ENCODE data around the gene FCN1.

FCN1 gene

GRCh38 chr9:134937566-134938345 lies 20.0 kb upstream of the FCN1 start:
- no peak for DNase-seq (ENCODE audit: low read depth in 1 of 2, low spot score in 1 of 2)

- DNase-seq (ENCODE audit: low read depth in 1 of 2, low spot score in 1 of 2) = no peak
These were observed 19.4 kb upstream of the FCN1 start for GRCh38 chr9:134937164-134937555.

DNA sequence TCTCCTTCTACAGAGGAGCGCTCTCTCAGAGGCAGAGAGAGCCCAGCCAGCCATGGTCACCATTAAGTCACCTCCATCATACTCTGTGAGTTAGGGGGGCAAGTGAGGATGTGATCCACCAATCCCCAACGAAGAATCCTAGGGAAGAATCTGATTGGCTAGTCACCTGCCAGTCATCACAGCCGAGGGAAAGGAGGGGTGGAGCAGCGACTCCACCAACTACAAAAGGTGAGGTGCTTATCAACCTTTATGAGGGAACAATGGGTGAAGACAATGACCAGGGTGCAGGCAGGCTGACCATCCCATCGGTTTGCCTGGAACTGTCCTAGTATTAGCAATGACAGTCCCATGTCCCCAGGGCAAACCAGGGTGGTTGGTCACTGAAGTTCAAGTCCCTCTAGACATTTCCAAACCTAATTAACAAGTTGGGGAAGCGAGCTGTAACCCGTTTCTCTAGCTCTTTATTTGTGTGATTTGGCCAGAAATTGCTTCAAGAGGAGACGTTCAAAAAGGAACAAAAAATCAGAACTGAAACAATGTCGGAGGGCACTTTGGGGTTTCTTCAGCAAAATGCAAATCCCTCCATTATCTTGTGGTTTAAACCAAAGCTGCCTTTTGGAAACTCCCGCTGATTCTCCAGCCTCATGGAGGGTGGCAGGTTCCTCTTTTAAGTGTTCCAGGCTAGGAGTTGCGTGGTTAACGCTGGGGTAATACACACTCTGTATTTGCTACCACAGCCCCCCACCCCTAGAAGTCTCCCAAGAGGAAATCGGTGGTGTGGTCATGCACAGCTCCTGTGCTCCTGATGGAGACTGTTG lies 18.8 kb upstream of the FCN1 start:
- no peak for DNase-seq (ENCODE audit: low read depth in 1 of 2, low spot score in 1 of 2)

DNA sequence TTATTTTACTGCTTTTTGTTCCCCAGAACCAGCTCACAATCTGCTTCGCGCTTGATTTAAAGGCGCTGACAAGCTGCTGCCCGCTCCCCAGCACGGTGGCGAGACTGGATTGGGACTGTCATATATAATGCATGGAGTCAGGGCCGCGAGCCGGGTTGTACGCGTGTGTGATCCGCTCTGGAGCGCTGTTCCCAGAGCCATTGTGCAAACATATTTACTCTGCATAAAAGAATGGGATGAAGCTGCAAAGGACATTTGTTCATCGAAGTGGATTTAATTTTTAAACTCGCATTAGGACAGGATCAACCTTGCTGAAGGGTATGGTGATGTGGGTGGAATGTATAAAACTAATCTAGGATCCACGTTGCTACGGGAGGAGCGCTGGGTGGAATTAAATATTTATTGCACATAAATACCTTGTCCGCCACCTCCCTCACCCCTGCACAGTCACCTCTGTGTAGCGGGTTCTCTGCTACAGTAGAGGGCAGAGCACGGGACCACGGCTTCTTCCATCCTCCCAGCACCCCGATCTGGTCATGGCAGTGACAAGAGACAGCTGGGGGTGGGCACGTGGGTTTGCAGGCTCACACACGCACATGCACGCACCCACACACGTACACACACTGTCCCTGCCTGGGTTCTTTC lies 18.1 kb upstream of the FCN1 start:
- DNase-seq (ENCODE audit: low read depth in 1 of 2, low spot score in 1 of 2) = no peak

DNA sequence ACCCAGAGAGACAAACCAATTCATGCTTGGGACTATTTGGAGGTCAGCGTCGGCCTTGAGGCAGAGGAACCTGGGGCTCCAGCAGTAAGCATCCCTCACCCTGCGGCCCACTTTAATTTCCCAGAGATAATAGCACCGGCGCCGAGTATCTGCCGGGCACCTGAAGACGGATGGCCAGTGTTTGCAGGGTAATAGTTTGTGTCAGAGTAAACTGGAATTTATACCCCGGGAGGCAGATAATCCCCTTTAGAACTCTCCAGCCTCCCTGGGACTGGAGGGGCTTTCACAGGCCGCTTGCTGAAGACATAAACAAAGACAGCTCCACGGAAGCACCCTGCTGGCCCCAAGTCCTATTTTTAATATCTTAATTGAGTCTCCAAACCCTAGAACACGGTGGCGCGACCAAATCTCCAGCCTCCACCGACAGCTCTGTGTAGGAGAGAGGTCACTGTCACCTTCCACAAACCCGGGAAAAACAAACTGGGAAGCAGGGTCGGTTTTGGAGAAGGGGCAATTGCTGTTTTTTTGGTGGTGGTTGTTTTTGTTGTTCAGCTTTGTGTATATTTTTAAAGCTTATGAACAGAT lies 17.4 kb upstream of the FCN1 start:
- no peak for DNase-seq (ENCODE audit: low read depth in 1 of 2, low spot score in 1 of 2)

DNA sequence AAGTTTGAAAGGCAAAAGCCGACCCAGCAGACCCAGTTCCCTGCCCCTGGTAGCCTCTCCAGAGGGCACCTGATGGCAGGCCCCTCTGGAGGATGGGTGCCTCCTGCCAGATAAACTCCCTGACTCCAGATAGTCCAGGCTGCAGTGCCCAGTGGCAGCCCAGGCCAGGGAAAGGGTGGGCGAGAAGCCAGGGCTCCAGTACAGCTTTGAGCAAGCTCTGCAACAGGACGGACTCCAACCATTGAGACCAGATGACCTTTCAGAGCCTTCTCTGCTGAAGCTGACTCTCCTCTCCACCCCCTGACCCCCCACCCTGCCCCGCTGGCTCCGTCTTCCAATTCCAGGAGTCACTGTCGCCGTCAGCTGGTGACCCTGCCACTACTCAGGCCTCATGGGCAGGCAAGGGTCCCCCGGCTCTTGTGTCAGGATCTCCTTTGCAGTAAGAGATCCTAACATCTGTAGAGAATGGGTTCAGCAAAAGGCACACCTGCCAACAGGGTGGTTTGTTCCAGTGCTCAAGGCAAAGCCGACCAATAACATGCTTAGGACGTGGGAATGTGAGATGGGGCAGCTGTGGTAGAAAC lies 15.5 kb upstream of the FCN1 start:
- DNase-seq (ENCODE audit: low read depth in 1 of 2, low spot score in 1 of 2) = no peak

GRCh38 chr9:134932606-134933005 lies 14.9 kb upstream of the FCN1 start:
- no peak for DNase-seq (ENCODE audit: low read depth in 1 of 2, low spot score in 1 of 2)

DNA sequence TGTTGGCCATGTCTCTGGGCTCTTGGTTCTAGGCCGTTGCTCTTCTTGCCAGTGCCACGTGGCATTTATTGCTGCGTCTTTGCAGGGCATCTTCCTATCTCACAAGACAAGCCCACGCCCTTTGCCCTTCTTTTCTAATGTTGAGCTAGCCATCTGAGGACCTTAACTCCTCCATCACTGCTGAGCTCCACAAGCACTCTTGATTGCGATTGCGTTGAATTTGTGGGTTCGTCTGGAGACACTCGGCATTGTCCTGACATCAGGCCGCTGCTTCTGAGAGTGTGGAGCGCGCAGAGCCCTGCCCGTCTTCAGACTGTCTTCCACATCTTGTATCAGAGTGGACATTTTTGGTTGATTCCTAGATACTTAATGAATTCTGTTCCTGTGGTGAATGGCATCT lies 14.5 kb upstream of the FCN1 start:
- DNase-seq (ENCODE audit: low read depth in 1 of 2, low spot score in 1 of 2) = no peak

- DNase-seq (ENCODE audit: low read depth in 1 of 2, low spot score in 1 of 2) = no peak
These were observed 12.7 kb upstream of the FCN1 start for GRCh38 chr9:134930398-134930797.

DNA sequence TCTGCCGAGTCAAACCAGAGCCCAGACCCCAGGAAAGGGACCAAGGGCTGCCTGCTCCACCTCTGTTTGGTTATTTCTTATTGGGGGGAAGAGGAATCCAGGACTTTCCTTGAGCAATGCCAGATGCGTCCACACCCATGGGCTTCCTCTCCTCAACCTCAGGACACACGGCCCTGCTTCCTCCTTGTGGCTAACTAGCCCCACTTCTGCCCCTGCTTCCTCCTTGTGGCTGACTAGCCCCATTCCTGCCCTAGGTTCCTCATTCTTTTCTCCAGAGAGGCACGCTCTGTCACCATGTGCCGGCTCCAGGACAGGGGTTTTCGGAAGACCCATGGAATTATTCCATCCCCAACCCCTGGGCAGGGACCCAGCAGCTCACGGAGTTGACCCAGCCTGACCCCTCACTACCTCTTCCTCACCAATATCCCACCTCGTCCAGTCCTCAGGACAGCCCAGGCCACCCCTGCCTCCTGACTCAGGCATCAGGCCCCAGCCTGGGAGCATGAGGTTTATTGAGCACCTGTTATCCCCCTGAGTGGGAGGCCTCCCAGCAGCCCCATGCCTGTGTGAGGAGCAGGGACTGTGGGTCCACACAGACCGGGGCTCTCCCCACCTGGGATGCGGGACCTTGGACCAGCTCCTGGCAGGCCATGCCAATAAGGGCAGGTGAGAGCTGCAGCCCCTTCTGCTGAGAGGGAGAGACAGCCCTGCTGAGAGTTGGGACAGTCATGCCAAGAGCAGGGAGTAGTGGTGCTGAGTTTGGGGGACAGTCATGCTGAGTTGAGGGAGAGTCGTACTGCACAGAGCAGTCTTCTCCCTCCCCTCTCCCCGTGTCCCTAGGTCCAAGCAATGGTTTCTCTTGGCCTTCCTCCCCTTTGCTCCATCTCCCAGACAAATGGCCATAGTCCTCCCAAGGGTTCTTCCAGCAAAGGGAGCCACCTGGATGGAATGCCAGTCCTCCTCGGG lies 11.8 kb upstream of the FCN1 start:
- no peak for DNase-seq (ENCODE audit: low read depth in 1 of 2, low spot score in 1 of 2)

DNA sequence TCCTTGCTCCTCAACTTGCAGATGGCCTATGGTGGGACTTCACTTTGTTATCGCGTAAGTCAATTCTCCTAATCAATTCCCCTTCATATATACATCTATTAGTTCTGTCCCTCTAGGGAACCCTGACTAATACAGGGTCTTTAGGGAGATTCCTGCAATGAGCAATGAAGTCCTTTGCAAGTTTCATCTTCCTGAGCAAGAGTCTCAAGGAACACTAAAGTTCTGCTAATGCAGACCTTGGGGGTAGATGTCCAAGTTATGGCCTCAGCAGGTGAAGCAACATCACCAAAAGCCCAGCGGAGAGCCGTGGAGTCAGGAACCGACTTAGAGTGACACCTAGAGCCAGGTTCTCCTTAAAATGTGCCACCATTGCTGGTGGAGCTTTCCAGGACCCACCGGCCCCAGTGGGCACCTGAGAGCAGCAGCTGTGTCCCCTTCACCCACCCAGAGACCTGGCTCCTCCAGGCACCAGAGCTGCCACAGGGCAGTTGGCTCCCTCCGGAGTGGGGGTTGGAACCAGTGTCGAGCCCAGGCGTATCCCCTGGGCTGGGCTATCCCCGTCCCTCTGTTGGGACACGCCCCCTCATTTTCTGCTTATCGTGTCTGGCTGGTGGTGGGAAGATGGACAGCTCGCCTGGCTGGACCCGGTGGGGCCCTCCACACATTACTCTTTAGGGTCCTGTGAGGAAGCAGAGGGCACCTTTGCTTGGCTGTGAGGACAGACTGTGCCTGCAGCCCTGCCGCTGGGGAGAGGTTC lies 10.9 kb upstream of the FCN1 start:
- DNase-seq (ENCODE audit: low read depth in 1 of 2, low spot score in 1 of 2) = no peak

DNA sequence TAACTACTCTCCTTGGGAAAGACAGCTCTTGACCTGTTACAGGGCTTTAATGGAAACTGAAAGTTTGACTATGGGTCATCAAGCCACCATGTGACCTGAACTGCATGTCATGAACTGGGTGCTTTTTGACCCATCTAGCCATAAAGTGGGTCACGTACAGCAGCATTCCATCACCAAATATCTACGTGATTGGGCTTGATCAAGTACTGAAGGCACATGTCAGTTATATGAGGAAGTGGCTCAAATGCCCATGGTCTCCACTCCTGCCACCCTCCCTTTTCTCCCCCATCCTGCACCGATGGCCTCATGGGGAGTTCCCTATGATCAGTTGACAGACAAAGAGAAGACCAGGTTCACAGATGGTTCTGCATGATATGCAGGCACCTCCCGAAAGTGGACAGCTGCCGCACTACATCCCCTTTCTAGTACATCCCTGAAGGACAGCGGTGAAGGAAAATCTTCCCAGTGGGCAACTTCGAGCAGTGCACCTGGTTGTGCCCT lies 7.3 kb upstream of the FCN1 start:
- no peak for DNase-seq (ENCODE audit: low read depth in 1 of 2, low spot score in 1 of 2)

DNA sequence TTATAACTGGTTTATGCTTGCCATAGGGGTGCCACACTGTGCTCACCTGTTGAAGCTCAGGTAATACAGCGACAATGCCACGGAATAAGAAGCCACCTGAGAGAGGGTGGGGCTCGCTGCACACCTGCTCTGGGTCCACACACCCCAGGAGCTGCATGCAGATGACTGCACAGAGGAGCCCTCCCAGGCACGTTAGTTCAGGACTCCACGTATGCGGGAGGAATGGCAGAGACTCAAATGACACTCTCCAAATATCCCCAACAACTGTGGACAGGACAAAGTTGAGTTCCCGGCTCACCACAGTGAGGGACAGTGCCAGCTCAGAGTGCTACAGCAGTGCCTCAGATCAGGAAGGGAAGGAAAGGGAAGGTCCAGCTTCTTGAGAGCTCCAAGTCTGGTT lies 5.8 kb upstream of the FCN1 start:
- no peak for DNase-seq (ENCODE audit: low read depth in 1 of 2, low spot score in 1 of 2)

- no peak for DNase-seq (ENCODE audit: low read depth in 1 of 2, low spot score in 1 of 2)
These were observed 5.2 kb upstream of the FCN1 start for GRCh38 chr9:134922932-134923240.

- DNase-seq (ENCODE audit: low read depth in 1 of 2, low spot score in 1 of 2) = no peak
These were observed 4.6 kb upstream of the FCN1 start for GRCh38 chr9:134922066-134922931.

GRCh38 chr9:134919303-134919702 lies 1.6 kb upstream of the FCN1 start:
- DNase-seq (ENCODE audit: low read depth in 1 of 2, low spot score in 1 of 2) = no peak

DNA sequence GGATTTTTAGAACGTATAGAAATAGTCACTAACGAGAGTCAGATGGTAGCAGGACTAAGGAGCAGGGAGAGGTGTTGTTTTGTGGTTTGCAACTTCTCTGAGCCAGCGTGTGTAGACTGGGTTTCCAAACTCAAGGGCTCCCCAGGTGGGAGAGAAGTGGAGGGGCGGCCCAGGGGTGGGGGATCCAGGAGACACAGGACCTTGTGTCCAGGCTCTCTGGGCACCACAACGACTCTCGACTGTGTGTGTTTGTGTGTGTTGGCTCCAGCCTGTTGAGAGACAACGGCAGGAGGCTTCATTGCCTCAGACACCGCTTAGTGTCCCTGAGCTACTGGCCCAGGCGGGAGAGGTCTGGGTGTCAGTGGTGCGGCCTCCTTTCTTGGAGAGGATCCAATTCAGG lies 934 bp upstream of the FCN1 start:
- DNase-seq (ENCODE audit: low read depth in 1 of 2, low spot score in 1 of 2) = no peak

- no peak for DNase-seq (ENCODE audit: low read depth in 1 of 2, low spot score in 1 of 2)
These were observed 1.5 kb downstream of the FCN1 start for GRCh38 chr9:134916161-134916665.

All from stimulated activated CD4-positive, alpha-beta T cell treated with anti-CD3 and anti-CD28 coated beads, Interleukin-15, amount 100 ng/mL, for 1 hour (primary cell).